SH-SY5Y (cell line): ENCODE measurements around the gene C2orf72.

Experiments used
- GATA2 ChIP-seq: IDR thresholded peaks from 2 replicates; pipeline ENCODE4 v1.6.1; 2011; ENCODE audit warnings: mild to moderate bottlenecking, low read depth, low read length
- GATA3 ChIP-seq: IDR thresholded peaks from 2 replicates; pipeline ENCODE4 v1.6.1; 2011; ENCODE audit warnings: low read depth, mild to moderate bottlenecking, low read length, moderate library complexity

GRCh38 chr2:231039821-231040364 lies 2.6 kb downstream of the C2orf72 start:
- no peak for TF ChIP-seq GATA2
- no peak for TF ChIP-seq GATA3
